Right lobe of liver (tissue), 4 donors: ENCODE measurements around the gene RICTOR.

Experiments used
- POLR2A ChIP-seq: fragments of 450-650 bp; IDR thresholded peaks from one replicate; pipeline ENCODE4 v1.6.1; 2017; ENCODE audit warnings: antibody characterized with exemption, mild to moderate bottlenecking
- TF ChIP-seq, protein P1 (sequence below), 4 donors: fragments of 200-600 bp in 3 of 4; fragments of 450-650 bp in 1 of 4; IDR thresholded peaks; one replicate each; pipeline versions ENCODE4 v1.5.1 to v1.8.0; 2016 to 2022; ENCODE audit warnings: antibody characterized with exemption in 4 of 4, mild to moderate bottlenecking in 2 of 4
- donor health status: DM: no; HTN: no; CAD: no.
- donor health status: DM: no; HTN: no; CAD: no.
- donor health status: DM: no; HTN: yes; CAD: no.

GRCh38 chr5:39116344-39117170 lies 42.4 kb upstream of the RICTOR start:
- no peak for TF ChIP-seq POLR2A
- TF ChIP-seq, protein P1, sequence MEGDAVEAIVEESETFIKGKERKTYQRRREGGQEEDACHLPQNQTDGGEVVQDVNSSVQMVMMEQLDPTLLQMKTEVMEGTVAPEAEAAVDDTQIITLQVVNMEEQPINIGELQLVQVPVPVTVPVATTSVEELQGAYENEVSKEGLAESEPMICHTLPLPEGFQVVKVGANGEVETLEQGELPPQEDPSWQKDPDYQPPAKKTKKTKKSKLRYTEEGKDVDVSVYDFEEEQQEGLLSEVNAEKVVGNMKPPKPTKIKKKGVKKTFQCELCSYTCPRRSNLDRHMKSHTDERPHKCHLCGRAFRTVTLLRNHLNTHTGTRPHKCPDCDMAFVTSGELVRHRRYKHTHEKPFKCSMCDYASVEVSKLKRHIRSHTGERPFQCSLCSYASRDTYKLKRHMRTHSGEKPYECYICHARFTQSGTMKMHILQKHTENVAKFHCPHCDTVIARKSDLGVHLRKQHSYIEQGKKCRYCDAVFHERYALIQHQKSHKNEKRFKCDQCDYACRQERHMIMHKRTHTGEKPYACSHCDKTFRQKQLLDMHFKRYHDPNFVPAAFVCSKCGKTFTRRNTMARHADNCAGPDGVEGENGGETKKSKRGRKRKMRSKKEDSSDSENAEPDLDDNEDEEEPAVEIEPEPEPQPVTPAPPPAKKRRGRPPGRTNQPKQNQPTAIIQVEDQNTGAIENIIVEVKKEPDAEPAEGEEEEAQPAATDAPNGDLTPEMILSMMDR (IDR thresholded peaks at IDR 0.05) = no peak
